LNCAP (cell line): ENCODE data around the gene THSD1.

ENCODE experiments used
- CTCF ChIP-seq: fragments of 450-650 bp; IDR thresholded peaks from 2 replicates; pipeline ENCODE4 v1.5.1; 2017; ENCODE audit warnings: mild to moderate bottlenecking

Gene THSD1

GRCh38 chr13:52378312-52378711 lies 27.7 kb downstream of the THSD1 start:
- TF ChIP-seq CTCF, result no peak

DNA sequence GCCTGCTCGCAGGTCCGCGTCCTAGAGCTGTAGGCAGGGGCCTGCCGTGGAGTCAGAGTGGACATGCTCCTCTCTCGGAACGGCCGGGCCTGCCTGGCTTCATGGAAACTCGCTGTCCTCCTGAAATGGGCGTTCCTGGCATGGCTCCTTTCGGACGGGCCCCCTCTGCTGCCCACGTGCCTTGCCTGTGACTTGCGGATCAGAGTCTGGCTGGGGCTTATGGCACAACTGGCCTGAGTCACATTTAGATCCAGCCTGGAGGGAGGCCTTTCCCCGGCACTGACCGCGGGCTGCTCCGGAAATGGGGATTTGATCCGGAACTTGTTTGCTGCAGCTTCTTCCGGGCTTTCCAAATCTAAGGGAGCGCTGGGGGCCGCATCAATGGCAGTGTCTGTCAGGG lies 28.1 kb downstream of the THSD1 start:
- no peak for TF ChIP-seq CTCF

DNA sequence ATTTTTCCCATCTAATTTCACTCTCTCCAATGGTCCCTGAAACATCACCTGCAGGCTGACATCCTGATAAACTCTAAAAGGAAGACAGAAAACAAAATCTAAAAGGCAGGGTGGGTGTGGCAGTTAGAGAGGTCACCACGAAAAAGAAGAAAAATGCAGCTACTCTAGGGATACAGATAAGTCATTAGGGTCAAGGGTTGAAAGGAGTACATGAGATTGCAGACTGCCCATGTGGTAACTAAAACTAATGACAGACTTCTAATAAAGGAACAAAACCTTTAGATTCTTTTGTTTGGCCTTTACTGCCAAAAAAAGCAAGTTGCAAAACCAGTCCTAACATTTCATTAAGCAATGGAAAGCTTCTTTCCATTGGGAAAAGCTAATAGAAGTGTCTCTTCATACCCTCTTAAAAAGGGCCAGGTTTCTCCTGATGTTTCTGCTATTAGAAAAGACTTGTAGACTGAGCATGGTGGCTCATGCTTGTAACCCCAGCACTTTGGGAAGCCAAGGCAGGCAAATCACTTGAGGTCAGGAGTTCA lies 31.0 kb downstream of the THSD1 start:
- TF ChIP-seq CTCF, result no peak

- no peak for TF ChIP-seq CTCF
Observed at GRCh38 chr13:52374389-52374788, 31.6 kb downstream of the THSD1 start.

DNA sequence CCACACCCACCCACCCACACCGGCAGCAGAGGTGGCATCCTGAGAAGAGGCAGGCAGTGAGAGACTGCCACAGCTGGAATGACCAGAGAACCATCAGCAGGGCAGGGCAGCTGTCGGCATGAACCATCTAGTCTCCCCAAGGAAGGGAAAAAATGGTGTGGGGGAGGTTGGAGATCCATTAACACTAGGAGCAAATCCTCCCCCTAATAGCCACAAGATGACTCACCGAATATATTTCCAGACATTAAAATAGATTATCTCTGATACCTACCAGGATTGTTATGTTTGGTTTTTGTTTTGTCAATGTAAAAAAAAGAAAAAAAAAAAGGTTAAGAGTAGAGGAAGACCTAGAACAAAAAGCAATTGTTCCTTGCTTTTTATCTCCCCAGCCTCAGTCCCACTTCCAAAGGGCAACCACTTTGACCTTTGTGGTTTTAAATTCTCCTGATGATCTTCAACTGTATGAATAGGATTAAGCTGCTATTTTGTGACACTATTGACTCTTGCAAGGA lies 34.2 kb downstream of the THSD1 start:
- TF ChIP-seq CTCF, result no peak

DNA sequence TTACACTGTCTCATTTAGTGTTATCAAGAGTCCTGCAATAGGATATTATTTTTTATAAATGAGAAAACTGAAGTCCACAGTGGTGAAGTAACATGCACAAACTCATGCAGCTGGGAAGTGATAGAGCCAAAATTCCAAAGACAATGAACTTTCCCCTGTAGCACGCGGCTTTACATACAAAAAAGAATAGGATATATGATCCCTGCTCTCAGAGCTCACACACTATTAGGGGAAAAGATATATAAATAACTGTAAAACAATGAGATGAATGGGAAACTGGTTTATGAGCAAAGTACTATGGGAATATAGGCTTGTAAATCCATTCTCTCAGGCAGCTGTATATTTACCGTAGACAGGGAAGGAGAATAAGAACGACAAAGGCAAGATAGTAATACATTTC lies 39.7 kb downstream of the THSD1 start:
- TF ChIP-seq CTCF, result no peak

- TF ChIP-seq CTCF, result no peak
Observed at GRCh38 chr13:52361225-52361624, 44.7 kb downstream of the THSD1 start.

GRCh38 chr13:52359534-52359933 lies 46.4 kb downstream of the THSD1 start:
- no peak for TF ChIP-seq CTCF
